Diencephalon (tissue), 1 donor: ENCODE measurements around the gene WDR49. TPM values are rescaled to one million over a fixed set of nuclear protein-coding genes. Genes with fewer than 3 reads are reported as not detected.

Experiments used
- small RNA-seq: library from RNA; depleted of rRNA; stranded (forward); fragments of <200 nt; gene quantifications from one replicate; pipeline ENCODE3, GENCODE V24; 2014
- total RNA-seq: library from RNA; depleted of rRNA; stranded (reverse); fragments of >200 nt; gene quantifications from one replicate; pipeline ENCODE4 v1.2.3, GENCODE V29; 2014

WDR49 gene
- 34.6 TPM for total RNA-seq

DNA sequence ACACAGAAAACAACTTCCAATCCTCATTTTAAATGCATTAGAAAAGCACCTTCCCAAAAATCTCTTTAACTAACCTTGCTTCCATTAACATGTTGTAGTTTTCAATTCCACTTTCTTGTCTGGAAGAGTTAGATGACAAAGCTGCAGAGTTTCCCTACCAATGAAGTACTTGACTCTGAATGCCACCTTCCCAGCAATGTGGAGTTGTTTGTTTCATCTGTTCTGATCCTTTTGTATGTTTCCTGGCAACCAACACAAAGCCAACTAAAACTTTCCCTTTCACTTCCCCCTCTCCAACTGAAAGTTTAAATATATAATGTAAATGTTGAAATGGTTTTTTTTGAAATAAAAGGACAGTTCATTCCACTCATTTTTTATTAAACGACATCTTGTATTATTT is at the start of gene WDR49:
Gene WDR49 (minus strand): TSS at position 183 of the 400 bp plus-strand sequence. CDS start 517 bp downstream, outside the sequence.

DNA sequence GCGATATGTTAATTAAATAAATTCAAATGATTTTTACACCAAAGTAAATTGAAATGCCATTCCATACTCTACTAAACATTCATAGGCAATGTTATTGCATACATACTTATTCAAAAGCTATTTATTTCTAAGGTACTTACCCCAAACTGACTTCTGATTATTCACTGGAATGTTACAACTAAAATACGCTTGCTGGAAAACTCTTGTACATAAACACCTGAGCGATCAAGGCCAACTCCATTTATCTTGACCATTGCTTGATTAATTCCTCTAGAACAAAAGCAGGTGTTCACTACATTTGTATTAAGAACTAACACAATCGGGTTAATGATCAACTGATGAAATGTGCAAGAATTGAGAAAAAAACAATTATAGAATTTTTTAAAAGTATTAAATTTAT is 179.9 kb downstream of the WDR49 start, which contains the start of gene SERPINI2:
Gene SERPINI2 (minus strand): TSS at position 180 of the 400 bp plus-strand sequence. CDS start 2,208 bp downstream, outside the sequence.

Small RNA genes within 50 kb of the gene (small RNA-seq; reads per million reads assigned to genes)
- gene HMGN1P8 = not detected

Other genes starting within 250 kb of the WDR49 start
- 3.7 TPM for gene SERPINI2, start 179.9 kb downstream of the WDR49 start, total RNA-seq
- 79.1 TPM for gene PDCD10, start 81.0 kb upstream of the WDR49 start, total RNA-seq
- gene SERPINI1, start 81.8 kb upstream of the WDR49 start, total RNA-seq = 130 TPM